Kidney epithelial cell (primary cell): ENCODE measurements around the gene SUCLG2. TPM values are rescaled to one million over a fixed set of nuclear protein-coding genes. Genes with fewer than 3 reads are reported as not detected.

Source experiments
- DNase-seq: peaks from one replicate; pipeline ENCODE4 v3.0.0-alpha.2; 2010; ENCODE audit warnings: low read depth
- H3K27me3 ChIP-seq: 2 replicates; pipeline ENCODE4 v1.6.0; 2011; ENCODE audit warnings: low read length; ENCODE audit not compliant: control insufficient read depth, insufficient read depth
- H3K36me3 ChIP-seq: 2 replicates; pipeline ENCODE4 v1.5.1; 2011; ENCODE audit warnings: low read length; ENCODE audit not compliant: control insufficient read depth, insufficient read depth
- H3K4me3 ChIP-seq: 2 replicates; pipeline ENCODE4 v1.5.1; 2011; ENCODE audit warnings: low read depth, mild to moderate bottlenecking, control low read depth, low read length
- total RNA-seq: library from RNA; depleted of rRNA; stranded (reverse); fragments of >200 nt; gene quantifications from 2 replicates; pipeline ENCODE4 v1.2.3, GENCODE V29; 2015
- TF ChIP-seq, protein P1 (sequence below): IDR thresholded peaks from 2 replicates; pipeline ENCODE4 v1.5.1; 2011; ENCODE audit warnings: mild to moderate bottlenecking, moderate library complexity, low read length, control low read depth, inconsistent platforms; ENCODE audit not compliant: insufficient read depth, poor library complexity, severe bottlenecking

SUCLG2 gene, protein sequence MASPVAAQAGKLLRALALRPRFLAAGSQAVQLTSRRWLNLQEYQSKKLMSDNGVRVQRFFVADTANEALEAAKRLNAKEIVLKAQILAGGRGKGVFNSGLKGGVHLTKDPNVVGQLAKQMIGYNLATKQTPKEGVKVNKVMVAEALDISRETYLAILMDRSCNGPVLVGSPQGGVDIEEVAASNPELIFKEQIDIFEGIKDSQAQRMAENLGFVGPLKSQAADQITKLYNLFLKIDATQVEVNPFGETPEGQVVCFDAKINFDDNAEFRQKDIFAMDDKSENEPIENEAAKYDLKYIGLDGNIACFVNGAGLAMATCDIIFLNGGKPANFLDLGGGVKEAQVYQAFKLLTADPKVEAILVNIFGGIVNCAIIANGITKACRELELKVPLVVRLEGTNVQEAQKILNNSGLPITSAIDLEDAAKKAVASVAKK
- total RNA-seq = 38.1 TPM in 2 replicates

DNA sequence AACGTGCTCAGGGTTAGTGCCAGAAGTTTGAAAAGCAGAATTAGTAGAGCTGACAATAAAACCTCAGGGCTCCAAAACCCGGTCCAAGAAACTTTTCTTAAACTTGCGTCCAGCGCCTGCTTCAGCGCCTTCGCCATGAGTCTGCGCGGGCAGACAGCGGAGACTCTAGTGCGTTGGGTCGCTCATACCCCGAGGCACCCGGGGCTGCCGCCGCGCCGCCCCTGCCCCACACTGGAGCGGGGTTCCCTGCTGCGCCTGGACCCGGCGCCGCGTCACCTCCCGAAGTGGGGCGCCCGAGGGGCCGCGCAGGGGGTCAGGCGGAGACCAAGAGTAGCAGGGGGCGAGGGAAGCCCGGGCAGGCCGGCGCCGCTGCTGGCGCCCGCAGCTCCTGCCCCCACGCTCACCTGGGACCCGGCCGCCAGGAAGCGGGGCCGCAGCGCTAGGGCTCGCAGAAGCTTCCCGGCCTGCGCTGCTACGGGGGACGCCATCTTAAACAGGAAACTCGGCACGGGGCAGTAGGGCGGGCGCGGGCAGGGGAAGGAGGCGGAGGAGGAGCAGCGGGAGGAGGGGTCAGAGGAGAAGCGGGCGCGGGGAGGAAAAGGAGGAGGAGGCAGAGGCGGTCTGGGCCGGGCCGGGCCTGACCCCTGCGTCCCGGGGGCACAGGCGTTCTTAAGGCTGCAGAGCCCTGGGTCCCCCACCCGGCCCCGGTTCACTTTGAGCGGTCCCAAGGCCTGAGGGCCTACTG lies at the start of gene SUCLG2:
TSS of gene SUCLG2 (minus strand) at position 514 of the 745 bp plus-strand sequence. CDS start at position 488, 26 bp downstream.
- TF ChIP-seq, protein P1, sequence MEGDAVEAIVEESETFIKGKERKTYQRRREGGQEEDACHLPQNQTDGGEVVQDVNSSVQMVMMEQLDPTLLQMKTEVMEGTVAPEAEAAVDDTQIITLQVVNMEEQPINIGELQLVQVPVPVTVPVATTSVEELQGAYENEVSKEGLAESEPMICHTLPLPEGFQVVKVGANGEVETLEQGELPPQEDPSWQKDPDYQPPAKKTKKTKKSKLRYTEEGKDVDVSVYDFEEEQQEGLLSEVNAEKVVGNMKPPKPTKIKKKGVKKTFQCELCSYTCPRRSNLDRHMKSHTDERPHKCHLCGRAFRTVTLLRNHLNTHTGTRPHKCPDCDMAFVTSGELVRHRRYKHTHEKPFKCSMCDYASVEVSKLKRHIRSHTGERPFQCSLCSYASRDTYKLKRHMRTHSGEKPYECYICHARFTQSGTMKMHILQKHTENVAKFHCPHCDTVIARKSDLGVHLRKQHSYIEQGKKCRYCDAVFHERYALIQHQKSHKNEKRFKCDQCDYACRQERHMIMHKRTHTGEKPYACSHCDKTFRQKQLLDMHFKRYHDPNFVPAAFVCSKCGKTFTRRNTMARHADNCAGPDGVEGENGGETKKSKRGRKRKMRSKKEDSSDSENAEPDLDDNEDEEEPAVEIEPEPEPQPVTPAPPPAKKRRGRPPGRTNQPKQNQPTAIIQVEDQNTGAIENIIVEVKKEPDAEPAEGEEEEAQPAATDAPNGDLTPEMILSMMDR = no peak
- no peak for DNase-seq
- peak within 1 kb of the TSS; percentile 71 for H3K4me3 ChIP-seq

DNA sequence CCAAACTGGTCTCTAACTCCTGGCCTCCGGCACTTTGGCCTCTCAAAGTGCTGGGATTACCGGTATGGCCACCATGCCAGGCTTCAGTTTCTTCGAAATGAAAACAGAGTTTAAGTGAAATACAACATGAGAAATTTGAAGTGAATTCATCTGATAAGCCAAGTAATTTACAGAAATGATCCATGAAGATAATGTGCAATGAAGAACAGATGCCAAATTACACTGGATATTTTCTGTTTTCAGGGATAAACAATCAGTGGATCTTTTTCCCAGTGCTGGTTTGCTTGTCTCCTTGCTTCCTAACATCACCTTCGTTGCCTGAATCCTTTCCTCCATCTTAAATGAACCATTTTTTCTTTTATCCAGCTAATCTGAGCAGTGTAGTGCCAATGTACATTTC lies 46.2 kb upstream of the SUCLG2 start:
- TF ChIP-seq, protein P1 = no peak
- Histone ChIP-seq H3K4me3 (no peak overlapping the region), H3K36me3 (no peaks in the 10 kb centered on the region), H3K27me3 (no peaks in the 10 kb centered on the region)
- no peak for DNase-seq

More for the DNA sequence above, at the start of gene SUCLG2:
- no peaks in the 10 kb centered on the region for H3K36me3 ChIP-seq
- H3K27me3 ChIP-seq = no peaks in the 10 kb centered on the region

DNA sequence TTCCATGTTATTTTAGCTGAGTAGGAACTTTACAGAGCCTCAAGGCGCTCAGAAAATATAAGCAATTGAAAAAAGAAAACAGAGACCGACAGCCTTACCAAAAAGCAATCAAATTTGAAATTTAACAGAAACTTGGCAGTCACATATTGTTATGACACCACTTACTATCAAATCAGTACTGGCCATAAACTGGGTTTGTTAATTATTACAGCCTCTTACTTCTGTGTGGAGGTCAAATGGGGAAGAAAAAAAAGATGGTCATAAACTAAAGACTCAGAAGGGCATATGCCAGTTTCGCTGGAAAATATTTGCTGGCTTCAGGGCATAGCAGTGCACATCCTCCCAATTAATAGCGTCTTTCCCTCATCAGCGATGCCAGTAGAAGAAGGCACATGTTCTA lies 45.5 kb upstream of the SUCLG2 start:
- no peak for DNase-seq
- Histone ChIP-seq H3K27me3 (no peaks in the 10 kb centered on the region), H3K4me3 (no peak overlapping the region), H3K36me3 (no peaks in the 10 kb centered on the region)
- TF ChIP-seq, protein P1 = no peak

DNA sequence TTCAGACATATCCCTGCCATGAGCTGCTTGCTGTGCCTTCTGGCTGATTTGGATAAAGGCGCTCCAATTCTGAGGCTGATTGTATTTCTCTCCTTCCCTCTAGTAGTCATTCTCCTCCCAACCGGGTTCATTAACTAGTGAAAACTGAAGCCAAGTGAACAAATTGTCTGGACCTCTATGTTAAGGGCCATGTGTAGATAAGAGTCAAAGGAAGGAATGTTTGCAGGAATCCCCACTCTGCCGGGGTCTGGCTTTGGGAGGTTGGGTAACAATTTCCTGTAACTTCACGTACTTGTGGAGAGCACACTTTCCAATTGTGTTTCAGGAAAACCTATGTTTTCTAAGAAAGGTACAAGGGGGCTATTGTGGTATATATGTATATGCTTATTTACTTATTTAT lies 38.2 kb upstream of the SUCLG2 start:
- TF ChIP-seq, protein P1 = no peak
- H3K27me3 ChIP-seq = no peaks in the 10 kb centered on the region
- no peak overlapping the region for H3K4me3 ChIP-seq
- no peak for DNase-seq
- H3K36me3 ChIP-seq = no peaks in the 10 kb centered on the region

DNA sequence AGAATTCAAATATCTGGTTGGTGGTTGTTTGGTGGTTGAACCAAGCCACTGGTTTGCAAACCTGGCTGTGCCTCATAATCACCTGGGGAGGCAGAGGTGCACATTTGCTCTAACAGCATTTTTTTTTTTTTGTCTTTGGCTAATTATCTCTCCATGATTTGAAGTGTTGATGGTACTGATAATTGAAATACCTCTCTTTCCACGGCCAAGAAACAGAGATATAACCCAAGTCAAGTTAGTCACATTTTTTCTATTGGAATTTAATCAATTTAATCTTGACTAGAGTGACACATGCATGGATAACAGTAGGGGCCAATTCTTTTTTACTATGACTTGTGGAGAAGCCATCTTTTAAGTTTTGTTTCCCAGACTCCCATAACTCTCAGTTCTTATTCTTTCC lies 37.5 kb upstream of the SUCLG2 start:
- Histone ChIP-seq H3K27me3 (no peaks in the 10 kb centered on the region), H3K4me3 (no peak overlapping the region), H3K36me3 (no peaks in the 10 kb centered on the region)
- no peak for DNase-seq
- TF ChIP-seq, protein P1 = no peak
